Activated CD4-positive, alpha-beta T cell treated with anti-CD3 and anti-CD28 coated beads, Interleukin-2, amount 50 U/mL, for 4 hours (primary cell): Measurements from ENCODE around the gene HPS3.
A peak's percentile ranks its signal among the peaks of the same experiment; 100 is the strongest.
"Not testable (repeated sequence)": the region's sequence is repeated elsewhere in the genome, so short reads cannot be mapped to it uniquely, and the experiment has no call there.

Experiments used
- DNase-seq, 2 experiments: peaks; one replicate each; pipeline ENCODE4 v3.0.0-alpha.2; 2020

HPS3 gene

GRCh38 chr3:149129326-149130205, at the start of gene HPS3:
TSS of gene HPS3 (plus strand) at chr3:149129638. CDS start at chr3:149129724, 86 bp downstream.
- DNase-seq, result peak; percentile 62 to 63

- DNase-seq, result no peak
Measured at GRCh38 chr3:149080011-149080698, 49.3 kb upstream of the HPS3 start.

- DNase-seq, result no peak
Measured at GRCh38 chr3:149080699-149081091, 48.7 kb upstream of the HPS3 start.

- no peak for DNase-seq
Measured at GRCh38 chr3:149081772-149082171, 47.7 kb upstream of the HPS3 start.

GRCh38 chr3:149085828-149086231, 43.6 kb upstream of the HPS3 start:
- peak; percentile 2 to 7 for DNase-seq

GRCh38 chr3:149086232-149086988, 43.0 kb upstream of the HPS3 start, which contains the start of gene HLTF:
TSS of gene HLTF (minus strand) at chr3:149086533. CDS start at chr3:149086336, 197 bp downstream.
- peak; percentile 85 to 89 for DNase-seq

- no peak for DNase-seq
Measured at GRCh38 chr3:149087208-149087607, 42.2 kb upstream of the HPS3 start.

- no peak for DNase-seq
Measured at GRCh38 chr3:149089395-149089794, 40.0 kb upstream of the HPS3 start.

GRCh38 chr3:149090461-149090860, 39.0 kb upstream of the HPS3 start:
- DNase-seq, result no peak

- no peak for DNase-seq
Measured at GRCh38 chr3:149090907-149091306, 38.5 kb upstream of the HPS3 start.

GRCh38 chr3:149091983-149092382, 37.5 kb upstream of the HPS3 start:
- DNase-seq, result no peak

- no peak for DNase-seq
Measured at GRCh38 chr3:149095487-149095886, 34.0 kb upstream of the HPS3 start.

- DNase-seq, result not testable (repeated sequence)
Measured at GRCh38 chr3:149097987-149098386, 31.5 kb upstream of the HPS3 start.

GRCh38 chr3:149101154-149101553, 28.3 kb upstream of the HPS3 start:
- DNase-seq, result no peak

GRCh38 chr3:149101641-149102040, 27.8 kb upstream of the HPS3 start:
- DNase-seq, result no peak

- DNase-seq, result no peak
Measured at GRCh38 chr3:149104484-149104883, 25.0 kb upstream of the HPS3 start.

- DNase-seq, result no peak
Measured at GRCh38 chr3:149114458-149114857, 15.0 kb upstream of the HPS3 start.

- no peak for DNase-seq
Measured at GRCh38 chr3:149115114-149115513, 14.3 kb upstream of the HPS3 start.

- DNase-seq, result no peak
Measured at GRCh38 chr3:149118724-149119123, 10.7 kb upstream of the HPS3 start.

- DNase-seq, result no peak
Measured at GRCh38 chr3:149119466-149119865, 10.0 kb upstream of the HPS3 start.

GRCh38 chr3:149120051-149120972, 9.1 kb upstream of the HPS3 start:
- DNase-seq, result no peak
